Measurements from ENCODE around the gene FOXM1. TPM values are rescaled to one million over a fixed set of nuclear protein-coding genes. Genes with fewer than 3 reads are reported as not detected.

FOXM1 gene
- total and polyA plus RNA-seq, 2 of the 13 experiments (the other 11 are each of a cell fraction or from before 2014, with no cell fraction given) = 17.1 to 25.9 TPM

DNA sequence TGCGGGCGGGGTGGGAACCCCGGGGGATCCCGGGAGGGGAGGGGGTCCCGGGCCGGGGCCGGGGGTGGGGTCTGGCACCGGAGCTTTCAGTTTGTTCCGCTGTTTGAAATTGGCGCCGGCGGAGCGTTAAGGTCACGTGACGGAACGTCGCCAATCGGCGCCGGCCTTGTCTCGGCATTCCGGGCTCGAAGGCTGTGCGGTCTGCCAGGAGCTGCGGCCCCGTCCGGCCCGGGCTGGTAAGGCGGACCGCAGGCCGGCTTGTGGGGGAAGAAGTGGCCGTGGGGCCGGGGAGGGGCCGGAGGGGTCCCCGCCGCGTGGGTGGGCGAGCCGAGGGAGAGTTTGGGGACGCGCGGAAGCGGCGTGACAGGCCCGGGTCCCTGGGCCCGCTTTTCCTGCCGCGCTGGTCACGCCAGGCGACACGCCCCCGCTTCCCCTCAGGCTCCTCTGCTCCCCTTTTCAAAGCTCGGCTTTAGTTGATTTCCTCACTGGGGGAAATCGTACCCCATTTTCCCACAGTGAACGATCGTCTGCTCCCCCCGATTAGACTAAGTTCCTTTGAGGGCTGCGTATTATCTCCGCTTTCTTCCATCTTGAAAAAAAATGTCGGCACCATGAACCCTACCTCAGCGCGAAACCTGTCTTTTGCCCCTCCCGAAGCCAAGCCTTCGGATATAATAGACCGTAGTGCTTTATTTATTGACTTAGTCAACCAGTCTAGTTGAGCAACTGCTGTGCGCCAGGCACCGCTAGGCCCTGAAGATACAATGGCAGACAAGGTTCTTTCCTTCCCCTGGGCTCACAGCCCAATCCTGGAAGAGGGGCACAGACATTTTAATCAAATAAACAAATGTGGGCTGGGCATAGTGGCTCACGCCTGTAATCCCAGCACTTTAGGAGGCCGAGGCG, at the start of gene FOXM1, which contains the start of gene RHNO1 (continued):
- TF ChIP-seq ZNF768 (CRISPR knock-in tag; IDR thresholded peaks at IDR 0.05) (peak; percentile 66; the same call in 1 of the 2 replicates), PLRG1 (conservative IDR thresholded peaks at IDR 0.05) (no peak), ZNF589 (CRISPR knock-in tag; conservative IDR thresholded peaks at IDR 0.05) (0 out of 2 replicates have a peak, but pooled peaks have one; percentile 50), ZBTB49 (CRISPR knock-in tag; IDR thresholded peaks at IDR 0.05; ENCODE audit: borderline replicate concordance) (no peak), ZFX (CRISPR knock-in tag; IDR thresholded peaks at IDR 0.05; ENCODE audit: low read depth) (peak; percentile 84), ZNF430 (CRISPR knock-in tag; IDR thresholded peaks at IDR 0.05) (peak; percentile 9; the same call in 1 of the 2 replicates), RFX3 (CRISPR knock-in tag; IDR thresholded peaks at IDR 0.05) (no peak), ZSCAN29 (CRISPR knock-in tag; conservative IDR thresholded peaks at IDR 0.05) (0 out of 2 replicates have a peak, but pooled peaks have one; percentile 2), KDM5A (IDR thresholded peaks at IDR 0.05; ENCODE audit: borderline replicate concordance, low read length) (peak; percentile 6; the same call in 1 of the 2 replicates), SP4 (CRISPR knock-in tag; IDR thresholded peaks at IDR 0.05) (peak; percentile 64; the same call in 1 of the 2 replicates), TFE3 (CRISPR knock-in tag; IDR thresholded peaks at IDR 0.05) (peak; percentile 60)
- TF ChIP-seq, protein P1, sequence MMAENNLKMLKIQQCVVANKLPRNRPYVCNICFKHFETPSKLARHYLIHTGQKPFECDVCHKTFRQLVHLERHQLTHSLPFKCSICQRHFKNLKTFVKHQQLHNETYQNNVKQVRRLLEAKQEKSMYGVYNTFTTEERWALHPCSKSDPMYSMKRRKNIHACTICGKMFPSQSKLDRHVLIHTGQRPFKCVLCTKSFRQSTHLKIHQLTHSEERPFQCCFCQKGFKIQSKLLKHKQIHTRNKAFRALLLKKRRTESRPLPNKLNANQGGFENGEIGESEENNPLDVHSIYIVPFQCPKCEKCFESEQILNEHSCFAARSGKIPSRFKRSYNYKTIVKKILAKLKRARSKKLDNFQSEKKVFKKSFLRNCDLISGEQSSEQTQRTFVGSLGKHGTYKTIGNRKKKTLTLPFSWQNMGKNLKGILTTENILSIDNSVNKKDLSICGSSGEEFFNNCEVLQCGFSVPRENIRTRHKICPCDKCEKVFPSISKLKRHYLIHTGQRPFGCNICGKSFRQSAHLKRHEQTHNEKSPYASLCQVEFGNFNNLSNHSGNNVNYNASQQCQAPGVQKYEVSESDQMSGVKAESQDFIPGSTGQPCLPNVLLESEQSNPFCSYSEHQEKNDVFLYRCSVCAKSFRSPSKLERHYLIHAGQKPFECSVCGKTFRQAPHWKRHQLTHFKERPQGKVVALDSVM (CRISPR knock-in tag; IDR thresholded peaks at IDR 0.05) = no peak
- TF ChIP-seq, protein P2, sequence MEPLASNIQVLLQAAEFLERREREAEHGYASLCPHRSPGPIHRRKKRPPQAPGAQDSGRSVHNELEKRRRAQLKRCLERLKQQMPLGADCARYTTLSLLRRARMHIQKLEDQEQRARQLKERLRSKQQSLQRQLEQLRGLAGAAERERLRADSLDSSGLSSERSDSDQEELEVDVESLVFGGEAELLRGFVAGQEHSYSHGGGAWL (CRISPR knock-in tag; IDR thresholded peaks at IDR 0.05) = peak; percentile 75; the same call in 1 of the 2 replicates
- TF ChIP-seq, protein P3, sequence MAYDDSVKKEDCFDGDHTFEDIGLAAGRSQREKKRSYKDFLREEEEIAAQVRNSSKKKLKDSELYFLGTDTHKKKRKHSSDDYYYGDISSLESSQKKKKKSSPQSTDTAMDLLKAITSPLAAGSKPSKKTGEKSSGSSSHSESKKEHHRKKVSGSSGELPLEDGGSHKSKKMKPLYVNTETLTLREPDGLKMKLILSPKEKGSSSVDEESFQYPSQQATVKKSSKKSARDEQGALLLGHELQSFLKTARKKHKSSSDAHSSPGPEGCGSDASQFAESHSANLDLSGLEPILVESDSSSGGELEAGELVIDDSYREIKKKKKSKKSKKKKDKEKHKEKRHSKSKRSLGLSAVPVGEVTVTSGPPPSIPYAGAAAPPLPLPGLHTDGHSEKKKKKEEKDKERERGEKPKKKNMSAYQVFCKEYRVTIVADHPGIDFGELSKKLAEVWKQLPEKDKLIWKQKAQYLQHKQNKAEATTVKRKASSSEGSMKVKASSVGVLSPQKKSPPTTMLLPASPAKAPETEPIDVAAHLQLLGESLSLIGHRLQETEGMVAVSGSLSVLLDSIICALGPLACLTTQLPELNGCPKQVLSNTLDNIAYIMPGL (CRISPR knock-in tag; IDR thresholded peaks at IDR 0.05; ENCODE audit: borderline replicate concordance in 1 of 2, low read depth in 1 of 2) = peak in 1 of 2 experiments; percentile 41; a peak in 1 of 4 replicates
